GM19193 (cell line): ENCODE results near the gene TNFRSF11A.

Experiments
- POLR2A ChIP-seq: IDR thresholded peaks from 4 replicates; pipeline ENCODE4 v1.6.1; 2011; ENCODE audit not compliant: insufficient read depth, insufficient read length; ENCODE audit errors: extremely low read depth

The TNFRSF11A gene

GRCh38 chr18:62353170-62353569 is 28.1 kb downstream of the TNFRSF11A start:
- TF ChIP-seq POLR2A, result no peak

DNA sequence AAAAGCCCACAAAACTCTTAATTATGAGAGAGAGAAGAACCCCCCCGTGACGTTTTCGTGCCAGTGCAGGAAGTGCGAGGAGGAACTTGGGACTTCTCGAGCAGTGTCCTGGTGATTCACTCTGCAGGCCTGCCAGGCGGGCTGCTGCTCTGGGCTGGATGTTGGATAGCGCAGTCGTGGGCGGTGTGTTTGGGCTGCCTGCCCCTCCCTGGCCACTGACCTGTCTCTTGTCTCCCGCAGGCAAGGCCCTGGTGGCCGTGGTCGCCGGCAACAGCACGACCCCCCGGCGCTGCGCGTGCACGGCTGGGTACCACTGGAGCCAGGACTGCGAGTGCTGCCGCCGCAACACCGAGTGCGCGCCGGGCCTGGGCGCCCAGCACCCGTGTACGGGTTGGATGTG is 29.0 kb downstream of the TNFRSF11A start:
- no peak for TF ChIP-seq POLR2A

- no peak for TF ChIP-seq POLR2A
Measured at GRCh38 chr18:62357079-62357719, 32.1 kb downstream of the TNFRSF11A start.

DNA sequence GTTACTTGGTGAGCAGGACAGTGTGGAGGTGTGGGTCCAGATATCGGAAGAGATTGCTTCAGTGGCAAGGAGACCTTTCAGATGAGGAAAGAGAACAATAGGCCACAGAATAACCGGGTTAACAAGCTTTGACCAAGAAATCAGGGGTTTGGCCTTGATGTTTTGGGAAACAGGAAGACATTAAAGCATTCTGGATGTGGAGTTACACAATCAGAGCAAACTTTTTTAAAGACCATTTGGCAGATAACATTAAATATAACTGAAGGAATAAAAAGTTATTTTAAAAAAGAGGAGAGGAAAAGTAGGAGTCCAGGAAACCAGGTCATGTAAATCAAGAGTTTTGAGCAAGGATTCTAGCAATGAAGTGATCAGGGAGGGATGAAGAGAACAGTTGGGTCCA is 35.7 kb downstream of the TNFRSF11A start:
- no peak for TF ChIP-seq POLR2A

GRCh38 chr18:62361288-62361687 is 36.2 kb downstream of the TNFRSF11A start:
- TF ChIP-seq POLR2A, result no peak

GRCh38 chr18:62364558-62364957 is 39.4 kb downstream of the TNFRSF11A start:
- no peak for TF ChIP-seq POLR2A

DNA sequence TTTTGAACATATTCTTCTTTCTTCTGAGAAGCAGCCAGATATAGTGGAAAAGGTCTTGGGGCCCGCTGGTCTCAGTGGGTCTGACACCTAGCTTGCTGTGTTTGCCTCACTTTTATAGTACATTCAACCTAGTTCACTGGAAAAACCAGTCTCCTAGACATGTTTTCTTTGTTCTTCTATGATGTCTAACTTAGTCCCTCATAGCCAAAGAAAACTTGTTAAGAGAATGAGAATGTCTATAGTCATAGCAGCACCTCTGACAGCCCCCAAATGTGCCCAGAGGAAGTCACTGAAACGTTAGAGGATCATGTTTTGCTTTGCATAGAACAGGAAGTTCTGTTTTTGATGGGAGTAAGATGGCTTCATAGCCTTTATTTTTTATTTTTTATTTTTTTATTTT is 40.3 kb downstream of the TNFRSF11A start:
- TF ChIP-seq POLR2A, result no peak

- no peak for TF ChIP-seq POLR2A
Measured at GRCh38 chr18:62366992-62367391, 41.9 kb downstream of the TNFRSF11A start.

DNA sequence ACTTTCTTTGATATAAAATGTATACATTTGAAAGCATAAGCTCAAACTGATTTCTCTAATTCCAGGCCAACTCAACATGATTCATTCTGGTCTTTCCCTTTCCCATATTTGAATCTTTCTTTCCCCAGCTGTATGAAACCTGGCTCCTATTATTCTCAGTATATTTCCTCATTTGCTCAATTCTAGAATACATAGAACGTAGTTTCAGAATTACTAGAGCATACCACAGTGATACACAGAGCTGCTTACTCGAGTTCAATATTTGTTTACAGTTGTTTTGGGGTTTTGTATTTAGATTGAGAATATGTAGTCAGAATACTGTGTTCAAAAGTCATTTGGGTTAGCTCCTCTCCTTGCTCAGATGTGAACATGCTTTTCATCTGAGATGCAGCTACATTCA is 43.0 kb downstream of the TNFRSF11A start:
- TF ChIP-seq POLR2A, result no peak

- TF ChIP-seq POLR2A, result no peak
Measured at GRCh38 chr18:62369129-62369644, 44.1 kb downstream of the TNFRSF11A start.

GRCh38 chr18:62370366-62370765 is 45.3 kb downstream of the TNFRSF11A start:
- no peak for TF ChIP-seq POLR2A

DNA sequence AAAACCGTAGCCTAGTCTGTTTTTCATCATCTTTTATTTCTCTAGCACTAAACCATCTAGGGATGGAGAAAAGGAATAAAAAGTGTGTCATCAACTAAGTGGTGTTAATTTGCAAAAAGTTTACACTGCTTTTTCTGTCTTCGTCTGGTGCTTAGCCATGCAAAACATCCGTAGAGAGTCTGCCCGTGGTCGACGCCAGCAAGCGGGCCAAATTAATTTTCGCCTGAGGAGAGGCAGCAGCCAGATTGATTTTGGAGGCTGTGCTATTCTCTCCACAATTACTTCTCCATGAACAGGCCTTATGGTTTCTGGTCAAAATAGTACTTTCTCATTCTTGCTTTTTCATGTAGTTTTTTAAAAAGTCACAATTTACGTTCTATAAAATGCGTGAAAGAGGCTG is 46.3 kb downstream of the TNFRSF11A start:
- TF ChIP-seq POLR2A, result no peak

DNA sequence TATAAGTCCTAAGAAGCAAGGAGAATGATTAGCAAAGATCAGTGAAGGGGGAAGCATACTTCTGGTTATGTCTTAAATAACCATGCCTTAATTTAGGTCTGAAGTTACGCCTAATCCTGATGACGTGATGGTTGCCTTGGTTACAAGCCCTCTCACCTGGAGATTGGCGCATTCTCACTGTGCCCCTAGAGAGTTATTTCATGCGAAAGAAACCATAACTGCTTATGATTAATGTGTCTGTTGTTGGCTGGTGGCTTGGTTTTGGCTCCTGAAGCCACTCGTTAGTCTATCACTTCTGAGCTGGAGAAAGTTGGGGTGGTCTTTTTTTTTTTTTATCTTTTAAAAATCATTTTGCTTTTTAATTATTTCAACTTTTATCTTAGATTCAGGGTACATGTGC is 47.0 kb downstream of the TNFRSF11A start:
- no peak for TF ChIP-seq POLR2A

GRCh38 chr18:62372882-62373281 is 47.8 kb downstream of the TNFRSF11A start:
- no peak for TF ChIP-seq POLR2A

DNA sequence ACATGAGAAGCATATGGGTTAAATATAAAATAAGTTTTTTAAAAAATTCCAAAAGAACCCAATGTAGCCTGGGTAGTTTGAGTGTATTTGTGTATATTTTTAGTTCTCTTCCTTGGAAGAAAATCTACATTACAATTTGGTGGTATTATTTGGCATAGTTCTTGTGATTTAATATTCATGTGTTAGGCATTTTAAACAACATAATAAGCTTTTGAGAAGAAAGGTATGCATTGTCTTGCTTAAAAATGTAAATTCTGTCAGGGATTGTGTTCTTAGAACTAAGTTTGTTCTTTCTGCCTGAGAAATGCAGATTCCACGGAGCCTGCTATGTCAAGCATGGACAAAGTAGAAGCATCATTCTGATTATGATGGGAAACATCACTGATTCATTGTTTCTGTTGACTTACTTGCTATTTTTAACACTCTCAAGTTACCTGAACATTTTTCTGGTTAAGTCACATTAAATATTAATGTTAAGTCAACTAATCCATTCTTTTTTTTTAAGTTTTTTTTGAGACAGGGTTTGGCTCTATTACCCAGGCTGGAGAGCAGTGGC is 49.4 kb downstream of the TNFRSF11A start:
- TF ChIP-seq POLR2A, result no peak

GRCh38 chr18:62377131-62377807 is 52.2 kb downstream of the TNFRSF11A start:
- no peak for TF ChIP-seq POLR2A
